ENCODE measurements around the gene ADAT1. TPM values are rescaled to one million over a fixed set of nuclear protein-coding genes. Genes with fewer than 3 reads are reported as not detected.

The ADAT1 gene
- total RNA-seq (10 to 100 TPM; 45.4 to 53.0 TPM), polyA plus RNA-seq (ENCODE audit: insufficient read length in 6 of 6) (10 to 100 TPM; 39.1 to 57.4 (median 51.8) TPM)
- long read RNA-seq, donor 1, partial matches to known transcripts = 0 of 5 reads
- long read RNA-seq, donor 1, other reads (novel, unspliced or antisense) = 0 of 5 reads
- long read RNA-seq, donor 2, partial matches to known transcripts = 0 of 5 reads
- long read RNA-seq, donor 2, other reads (novel, unspliced or antisense) = 0 of 5 reads
- long read RNA-seq, donor 3, partial matches to known transcripts = 0 of 1 reads
- long read RNA-seq, donor 3, other reads (novel, unspliced or antisense) = 0 of 1 reads
- long read RNA-seq, donor 4, partial matches to known transcripts = 0 of 3 reads
- long read RNA-seq, donor 4, other reads (novel, unspliced or antisense) = 1 of 3 reads
- long read RNA-seq, donor 5, partial matches to known transcripts = 0 of 2 reads
- long read RNA-seq, donor 5, other reads (novel, unspliced or antisense) = 0 of 2 reads
- long read RNA-seq, donor 6, partial matches to known transcripts = 0 of 2 reads
- long read RNA-seq, donor 6, other reads (novel, unspliced or antisense) = 0 of 2 reads
- long read RNA-seq, donor 7 = 0 reads
- long read RNA-seq, donor 8, partial matches to known transcripts = 0 of 2 reads
- long read RNA-seq, donor 8, other reads (novel, unspliced or antisense) = 0 of 2 reads
- long read RNA-seq, donor 9 = 0 reads
- long read RNA-seq, donor 10, partial matches to known transcripts = 0 of 3 reads
- long read RNA-seq, donor 10, other reads (novel, unspliced or antisense) = 1 of 3 reads
- long read RNA-seq, donor 11 = 0 reads
- long read RNA-seq, donor 12, partial matches to known transcripts = 0 of 4 reads
- long read RNA-seq, donor 12, other reads (novel, unspliced or antisense) = 0 of 4 reads

- peak; percentile 98 to 99 (median 98) for DNase-seq
- no peaks in the 10 kb centered on the region for H3K9me3 ChIP-seq
- no peak for TF ChIP-seq CTCF (IDR thresholded peaks at IDR 0.05)
- peak within 1 kb of the TSS; percentile 77 to 79 for H3K4me3 ChIP-seq
- peak; percentile 96 for ATAC-seq
- H3K27ac ChIP-seq = peak within 1 kb of the TSS; percentile 91 to 92
- peaks cover 8 to 40% of the 10 kb centered on the region in 2 donors for H3K4me1 ChIP-seq
- intact Hi-C loops (cut with DNase I) = no loop called here
- H3K36me3 ChIP-seq = peaks cover 0 to 50% of the 10 kb centered on the region in 2 donors
- H3K27me3 ChIP-seq = no peaks in the 10 kb centered on the region
These were observed at the start of gene ADAT1 for GRCh38 chr16:75622761-75623605. Gene ADAT1, minus strand, starts transcription at chr16:75623281. Its CDS starts 2,482 bp downstream, at chr16:75620799.

- Histone ChIP-seq H3K9me3 (no peaks in the 10 kb centered on the region), H3K36me3 (no peaks in the 10 kb centered on the region), H3K4me3 (no peak overlapping the region), H3K27me3 (no peaks in the 10 kb centered on the region), H3K27ac (no peak overlapping the region), H3K4me1 (no peaks in the 10 kb centered on the region)
- intact Hi-C loops (cut with DNase I) = no loop called here
- TF ChIP-seq CTCF (IDR thresholded peaks at IDR 0.05) = no peak
- ATAC-seq (no peak), DNase-seq (no peak)
These were observed 44.4 kb upstream of the ADAT1 start for GRCh38 chr16:75667503-75667902.

GRCh38 chr16:75660726-75661302 is 37.7 kb upstream of the ADAT1 start:
- DNase-seq (no peak), ATAC-seq (no peak)
- H3K4me3 ChIP-seq = no peak overlapping the region
- H3K36me3 ChIP-seq = peaks cover 0 to 48% of the 10 kb centered on the region in 2 donors
- TF ChIP-seq CTCF (IDR thresholded peaks at IDR 0.05) = no peak
- no peaks in the 10 kb centered on the region for H3K27me3 ChIP-seq
- H3K9me3 ChIP-seq = no peaks in the 10 kb centered on the region
- intact Hi-C loops (cut with DNase I) = no loop called here
- H3K4me1 ChIP-seq = no peaks in the 10 kb centered on the region
- no peak overlapping the region for H3K27ac ChIP-seq

DNA sequence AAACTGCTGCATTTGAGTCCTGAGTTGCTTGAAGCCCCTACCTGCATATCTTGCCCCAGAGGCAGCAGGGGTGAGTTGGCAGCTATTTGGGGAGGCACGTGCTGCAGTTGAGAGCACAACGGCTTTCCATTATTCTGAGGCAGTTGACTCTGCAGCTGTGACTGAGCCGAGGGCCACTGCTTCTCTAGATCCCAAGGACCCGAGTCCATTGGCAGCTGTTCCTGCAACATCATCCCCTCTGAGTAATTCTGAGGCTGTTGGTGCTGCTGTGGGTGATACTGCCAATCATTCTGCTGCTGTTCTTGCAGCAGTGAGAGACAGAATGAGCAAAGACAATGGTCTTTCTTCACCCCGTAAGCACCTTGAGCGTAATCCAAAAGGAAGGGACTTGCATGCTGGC is 37.2 kb upstream of the ADAT1 start:
- Histone ChIP-seq H3K4me1 (no peaks in the 10 kb centered on the region), H3K9me3 (no peaks in the 10 kb centered on the region), H3K36me3 (peaks cover 0 to 53% of the 10 kb centered on the region in 2 donors), H3K4me3 (no peak overlapping the region), H3K27me3 (no peaks in the 10 kb centered on the region), H3K27ac (no peak overlapping the region)
- DNase-seq (no peak), ATAC-seq (no peak)
- TF ChIP-seq CTCF (IDR thresholded peaks at IDR 0.05) = no peak
- intact Hi-C loops (cut with DNase I) = no loop called here

Measured in left lung (tissue), 14 donors.